ENCODE results near the gene HARBI1. TPM values are rescaled to one million over a fixed set of nuclear protein-coding genes. Genes with fewer than 3 reads are reported as not detected.

HARBI1 gene
- total RNA-seq, 2 experiments from 2014 or later, result 18.2 to 18.7 TPM

- Mint-ChIP-seq H3K27me3 (no peaks in the 10 kb centered on the region), H3K4me1 (ENCODE audit: low read depth) (peaks cover 19% of the 10 kb centered on the region), H3K4me3 (no peak overlapping the region), H3K9me3 (no peaks in the 10 kb centered on the region), H3K36me3 (ENCODE audit: low read depth) (peaks cover 92% of the 10 kb centered on the region), H3K27ac (no peak overlapping the region)
- ATAC-seq (ENCODE audit: poor library complexity) (no peak), DNase-seq (no peak)
- no peak for TF ChIP-seq CTCF (IDR thresholded peaks at IDR 0.05)
- peaks cover 50% of the 10 kb centered on the region for H3K36me3 ChIP-seq (ENCODE audit: insufficient read depth, low read length)
- peaks cover 4% of the 10 kb centered on the region for H3K4me1 ChIP-seq (ENCODE audit: insufficient read depth, low read length)
- CTCF ChIA-PET, result no interaction called here
- no peaks in the 10 kb centered on the region for H3K27me3 ChIP-seq (ENCODE audit: control insufficient read depth in 1 of 2, insufficient read depth in 2 of 2, low read length in 2 of 2)
- POLR2A ChIA-PET, result interaction anchor here (0.6 to 0.9 kb wide), 4 partner anchors 15 to 295 kb away, joined by 3 to 4 read pairs (median 3); no protein-coding TSS in a partner anchor
- H3K9me3 ChIP-seq (ENCODE audit: control insufficient read depth in 1 of 2, insufficient read depth in 1 of 2, low read length in 2 of 2), result no peaks in the 10 kb centered on the region
- H3K27ac ChIP-seq (ENCODE audit: low read depth in 1 of 2, low read length in 2 of 2), result no peak overlapping the region
- intact Hi-C loops (cut with DNase I, micrococcal nuclease), result no loop called here
- H3K4me3 ChIP-seq (ENCODE audit: low read length), result no peak overlapping the region
These were observed 27.0 kb upstream of the HARBI1 start for GRCh38 chr11:46643986-46644385.

- H3K36me3 Mint-ChIP-seq (ENCODE audit: low read depth), result peaks cover 93% of the 10 kb centered on the region
- no peaks in the 10 kb centered on the region for H3K9me3 ChIP-seq (ENCODE audit: control insufficient read depth in 1 of 2, insufficient read depth in 1 of 2, low read length in 2 of 2)
- no peaks in the 10 kb centered on the region for H3K27me3 Mint-ChIP-seq
- no peaks in the 10 kb centered on the region for H3K9me3 Mint-ChIP-seq
- no peak overlapping the region for H3K27ac Mint-ChIP-seq
- ATAC-seq (ENCODE audit: poor library complexity) (no peak), DNase-seq (no peak)
- CTCF ChIA-PET, result no interaction called here
- peaks cover 50% of the 10 kb centered on the region for H3K36me3 ChIP-seq (ENCODE audit: insufficient read depth, low read length)
- no peak overlapping the region for H3K4me3 Mint-ChIP-seq
- H3K4me1 ChIP-seq (ENCODE audit: insufficient read depth, low read length), result peaks cover 4% of the 10 kb centered on the region
- intact Hi-C loops (cut with DNase I, micrococcal nuclease), result no loop called here
- TF ChIP-seq CTCF (IDR thresholded peaks at IDR 0.05), result no peak
- no peak overlapping the region for H3K27ac ChIP-seq (ENCODE audit: low read depth in 1 of 2, low read length in 2 of 2)
- POLR2A ChIA-PET, result interaction anchor here (0.6 to 0.9 kb wide), 3 partner anchors 28 to 295 kb away, joined by 3 read pairs; no protein-coding TSS in a partner anchor
- no peaks in the 10 kb centered on the region for H3K27me3 ChIP-seq (ENCODE audit: control insufficient read depth in 1 of 2, insufficient read depth in 2 of 2, low read length in 2 of 2)
- H3K4me1 Mint-ChIP-seq (ENCODE audit: low read depth), result peaks cover 22% of the 10 kb centered on the region
- H3K4me3 ChIP-seq (ENCODE audit: low read length), result no peak overlapping the region
These were observed 26.5 kb upstream of the HARBI1 start for GRCh38 chr11:46643531-46643930.

- intact Hi-C loops (cut with DNase I, micrococcal nuclease), result no loop called here
- H3K27ac ChIP-seq (ENCODE audit: low read depth in 1 of 2, low read length in 2 of 2), result no peak overlapping the region
- no peak overlapping the region for H3K4me3 ChIP-seq (ENCODE audit: low read length)
- DNase-seq (no peak), ATAC-seq (ENCODE audit: poor library complexity) (no peak)
- no peaks in the 10 kb centered on the region for H3K9me3 ChIP-seq (ENCODE audit: control insufficient read depth in 1 of 2, insufficient read depth in 1 of 2, low read length in 2 of 2)
- H3K9me3 Mint-ChIP-seq, result no peaks in the 10 kb centered on the region
- H3K36me3 ChIP-seq (ENCODE audit: insufficient read depth, low read length), result peaks cover 55% of the 10 kb centered on the region
- H3K4me1 ChIP-seq (ENCODE audit: insufficient read depth, low read length), result peaks cover 4% of the 10 kb centered on the region
- peaks cover 25% of the 10 kb centered on the region for H3K4me1 Mint-ChIP-seq (ENCODE audit: low read depth)
- TF ChIP-seq CTCF (IDR thresholded peaks at IDR 0.05), result no peak
- POLR2A ChIA-PET, result interaction anchor here (0.7 to 0.8 kb wide), 2 partner anchors 25 to 1091 kb away, joined by 3 to 5 read pairs; partner anchors contain the start of gene ATG13
- no peaks in the 10 kb centered on the region for H3K27me3 ChIP-seq (ENCODE audit: control insufficient read depth in 1 of 2, insufficient read depth in 2 of 2, low read length in 2 of 2)
- H3K27ac Mint-ChIP-seq, result no peak overlapping the region
- no peak overlapping the region for H3K4me3 Mint-ChIP-seq
- CTCF ChIA-PET, result no interaction called here
- peaks cover 92% of the 10 kb centered on the region for H3K36me3 Mint-ChIP-seq (ENCODE audit: low read depth)
- no peaks in the 10 kb centered on the region for H3K27me3 Mint-ChIP-seq
These were observed 25.8 kb upstream of the HARBI1 start for GRCh38 chr11:46642627-46643335.
